DND-41 (cell line): ENCODE data around the gene ADGRL4.

Source experiments
- ATAC-seq: fragments of 200-7000 bp; cut with Tn5 transposase; 3 replicates; pipeline ENCODE4 v1.9.1; 2021; ENCODE audit warnings: low read depth; ENCODE audit not compliant: insufficient read depth
- DNase-seq: peaks from one replicate; pipeline ENCODE4 v3.0.0-alpha.2; 2020
- H2AFZ ChIP-seq: 2 replicates; pipeline ENCODE4 v1.6.0; 2012; ENCODE audit warnings: low read depth, low read length
- H3K27ac ChIP-seq: 2 replicates; pipeline ENCODE4 v1.5.1; 2012; ENCODE audit warnings: low read length, inconsistent platforms
- H3K27me3 ChIP-seq: fragments of 200-600 bp; sonication (generic); 2 replicates; pipeline ENCODE4 v1.6.0; 2012; ENCODE audit warnings: low read length, mild to moderate bottlenecking, inconsistent platforms; ENCODE audit not compliant: insufficient read depth, poor library complexity
- H3K36me3 ChIP-seq: 2 replicates; pipeline ENCODE4 v1.5.1; 2012; ENCODE audit warnings: low read length, inconsistent platforms; ENCODE audit not compliant: insufficient read depth
- H3K4me1 ChIP-seq: 2 replicates; pipeline ENCODE4 v1.5.1; 2012; ENCODE audit warnings: mild to moderate bottlenecking, low read length; ENCODE audit not compliant: insufficient read depth
- H3K4me2 ChIP-seq: 2 replicates; pipeline ENCODE4 v1.6.0; 2012; ENCODE audit warnings: mild to moderate bottlenecking, moderate library complexity, low read length, inconsistent platforms; ENCODE audit not compliant: insufficient read depth
- H3K4me3 ChIP-seq, 2 experiments: fragments of 200-600 bp in 1 of 2; shearing (Covaris generic) in 1 of 2; 2 replicates each; pipeline ENCODE4 v1.5.1; 2012 to 2016; ENCODE audit warnings: inconsistent platforms in 2 of 2, low read length in 2 of 2, mild to moderate bottlenecking in 2 of 2, low read depth in 1 of 2, moderate library complexity in 1 of 2
- H3K79me2 ChIP-seq: 2 replicates; pipeline ENCODE4 v1.6.0; 2012; ENCODE audit warnings: low read length, inconsistent platforms; ENCODE audit not compliant: insufficient read depth
- H3K9ac ChIP-seq: 2 replicates; pipeline ENCODE4 v1.6.0; 2012; ENCODE audit warnings: low read depth, mild to moderate bottlenecking, inconsistent platforms, low read length, moderate library complexity
- H3K9me3 ChIP-seq: 2 replicates; pipeline ENCODE4 v1.5.1; 2012; ENCODE audit warnings: low read length, moderate library complexity, mild to moderate bottlenecking, inconsistent platforms; ENCODE audit not compliant: insufficient read depth, severe bottlenecking
- H4K20me1 ChIP-seq: 2 replicates; pipeline ENCODE4 v1.6.0; 2012; ENCODE audit warnings: low read length; ENCODE audit not compliant: insufficient read depth
- CTCF ChIP-seq: IDR thresholded peaks from 2 replicates; pipeline ENCODE4 v1.5.1; 2012; ENCODE audit warnings: borderline replicate concordance, low read length, moderate library complexity, mild to moderate bottlenecking; ENCODE audit not compliant: poor library complexity, severe bottlenecking; ENCODE audit errors: extremely low read depth
- EZH2 ChIP-seq: IDR thresholded peaks from 3 replicates; pipeline ENCODE4 v1.6.1; 2012; ENCODE audit warnings: borderline replicate concordance, low read depth, mild to moderate bottlenecking, moderate library complexity, low read length, inconsistent platforms; ENCODE audit not compliant: severe bottlenecking

ADGRL4 gene

DNA sequence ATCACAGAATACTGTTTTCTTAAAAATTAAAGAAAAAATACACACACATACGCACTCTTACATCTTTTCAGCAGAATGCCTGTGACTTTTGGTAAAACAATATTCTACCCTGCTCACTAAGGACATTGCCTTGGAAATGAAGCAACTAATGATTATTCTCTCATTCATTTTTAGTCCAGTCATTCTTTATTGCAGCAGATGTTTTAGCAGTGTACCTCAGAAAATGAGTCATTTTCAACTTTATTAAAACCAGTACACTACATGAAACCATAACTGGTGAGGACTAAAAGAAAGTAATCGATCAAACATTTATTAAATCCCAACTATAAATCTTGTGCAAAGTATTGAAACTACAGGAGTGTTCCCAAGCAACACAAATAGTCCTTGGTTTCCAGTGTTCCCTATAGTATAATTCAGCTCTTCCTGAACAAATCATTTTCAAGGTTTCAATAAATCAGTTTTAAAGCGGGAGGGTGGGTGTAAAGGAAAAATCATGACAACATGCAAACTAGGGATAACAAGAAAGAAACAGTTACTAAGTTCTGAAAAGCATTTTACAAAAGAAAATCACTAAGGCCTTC, 114.2 kb downstream of the ADGRL4 start:
- Histone ChIP-seq H3K27me3 (no peaks in the 10 kb centered on the region), H3K4me2 (no peak overlapping the region), H3K9me3 (no peaks in the 10 kb centered on the region), H3K4me1 (no peaks in the 10 kb centered on the region), H3K9ac (no peak overlapping the region), H3K27ac (no peak overlapping the region), H4K20me1 (no peaks in the 10 kb centered on the region), H2AFZ (no peak overlapping the region), H3K79me2 (no peaks in the 10 kb centered on the region), H3K4me3 (no peak overlapping the region), H3K36me3 (no peaks in the 10 kb centered on the region)
- TF ChIP-seq CTCF (no peak), EZH2 (no peak)
- DNase-seq (no peak), ATAC-seq (no peak)

GRCh38 chr1:78887458-78887857, 119.1 kb downstream of the ADGRL4 start:
- Histone ChIP-seq H3K27me3 (no peaks in the 10 kb centered on the region), H3K9me3 (no peaks in the 10 kb centered on the region), H3K27ac (no peak overlapping the region), H3K4me3 (no peak overlapping the region), H2AFZ (no peak overlapping the region), H3K4me1 (no peaks in the 10 kb centered on the region), H3K9ac (no peak overlapping the region), H4K20me1 (no peaks in the 10 kb centered on the region), H3K36me3 (no peaks in the 10 kb centered on the region), H3K79me2 (no peaks in the 10 kb centered on the region), H3K4me2 (no peak overlapping the region)
- no peak for DNase-seq
- ATAC-seq = no peak
- TF ChIP-seq EZH2 (no peak), CTCF (no peak)

DNA sequence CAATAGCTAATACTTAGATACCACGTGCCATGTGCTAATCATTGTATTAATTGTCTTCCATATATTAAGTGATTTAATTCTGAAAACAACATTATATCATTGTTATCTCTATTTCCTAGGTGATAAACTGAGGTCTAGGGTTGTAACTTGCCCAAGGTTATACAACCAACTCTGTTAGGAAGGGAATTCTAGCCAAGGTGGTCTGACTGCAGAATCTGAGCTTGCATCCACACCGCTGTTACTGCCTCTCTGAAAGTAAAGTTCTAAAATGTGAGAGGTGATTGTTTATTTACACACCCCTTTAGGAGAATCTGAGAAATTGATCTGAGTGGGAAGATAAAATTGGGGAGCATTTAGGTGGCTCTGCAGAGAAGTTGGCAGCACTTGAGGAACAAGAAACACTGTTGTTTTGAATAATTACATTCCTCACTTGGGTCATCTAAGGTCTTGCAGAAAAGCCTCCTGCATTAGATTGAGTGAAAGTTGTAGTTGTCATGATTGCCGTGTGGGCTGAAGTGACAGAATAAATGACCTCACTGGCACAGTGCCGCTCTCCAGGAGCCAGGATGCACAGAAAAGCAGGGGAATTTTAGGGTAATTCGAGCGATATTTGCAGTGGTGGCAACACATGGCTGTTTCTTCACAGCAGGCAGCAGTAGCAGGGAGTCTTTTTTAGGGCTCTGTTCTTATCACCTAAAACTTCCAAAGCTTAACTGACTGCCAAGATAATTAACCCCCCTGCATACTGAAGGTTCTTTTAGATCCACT, 121.7 kb downstream of the ADGRL4 start:
- no peak overlapping the region for H3K9ac ChIP-seq
- no peak overlapping the region for H3K27ac ChIP-seq
- H3K4me3 ChIP-seq = no peak overlapping the region
- no peak for TF ChIP-seq EZH2
- no peak for TF ChIP-seq CTCF
- ATAC-seq (no peak), DNase-seq (no peak)
- H2AFZ ChIP-seq = no peak overlapping the region
- H3K4me2 ChIP-seq = no peak overlapping the region
- H3K79me2 ChIP-seq = no peaks in the 10 kb centered on the region
- H3K4me1 ChIP-seq = no peaks in the 10 kb centered on the region
- H4K20me1 ChIP-seq = no peaks in the 10 kb centered on the region
- no peaks in the 10 kb centered on the region for H3K36me3 ChIP-seq
- no peaks in the 10 kb centered on the region for H3K27me3 ChIP-seq
- no peaks in the 10 kb centered on the region for H3K9me3 ChIP-seq
